Transverse colon (tissue), 4 donors: ENCODE measurements around the gene MGAT5. TPM values are rescaled to one million over a fixed set of nuclear protein-coding genes. Genes with fewer than 3 reads are reported as not detected.

Source experiments
- DNase-seq: peaks from one replicate; pipeline ENCODE4 v3.0.0-alpha.2; 2019
- H3K27ac ChIP-seq, 4 donors: fragments of 200-600 bp; sonication (generic); 2 replicates each; pipeline ENCODE4 v1.5.1; 2016 to 2018; ENCODE audit warnings: inconsistent platforms in 4 of 4
- H3K27me3 ChIP-seq: fragments of 200-600 bp; sonication (generic); 2 replicates; pipeline ENCODE4 v1.5.1; 2017; ENCODE audit warnings: inconsistent platforms
- H3K36me3 ChIP-seq, 4 donors: fragments of 200-600 bp; sonication (generic); 2 replicates each; pipeline ENCODE4 v1.5.1; 2017 to 2019; ENCODE audit warnings: inconsistent platforms in 4 of 4
- H3K4me1 ChIP-seq, 4 donors: fragments of 200-600 bp; sonication (generic); 2 replicates each; pipeline ENCODE4 v1.5.1; 2017 to 2020; ENCODE audit warnings: inconsistent platforms in 4 of 4
- H3K4me3 ChIP-seq, 4 donors: fragments of 200-600 bp; sonication (generic); 1 replicate in 1 of 4; 2 replicates in 3 of 4; pipeline versions ENCODE4 v1.5.1 to v1.6.1; 2017 to 2019; ENCODE audit warnings: inconsistent platforms in 4 of 4
- H3K9me3 ChIP-seq, 2 donors: fragments of 200-600 bp; sonication (generic); 2 replicates each; pipeline ENCODE4 v1.5.1; 2017 to 2019; ENCODE audit warnings: inconsistent platforms in 2 of 2
- EP300 ChIP-seq: sonication (generic); formaldehyde crosslinking; IDR thresholded peaks from one replicate; pipeline ENCODE4 v1.6.1; 2017; ENCODE audit warnings: antibody characterized with exemption, low read depth
- POLR2A ChIP-seq: fragments of 450-650 bp; IDR thresholded peaks from one replicate; pipeline ENCODE4 v1.6.1; 2016; ENCODE audit warnings: antibody characterized with exemption, mild to moderate bottlenecking, moderate library complexity
- POLR2AphosphoS5 ChIP-seq, 3 donors: sonication (generic); formaldehyde crosslinking; IDR thresholded peaks; one replicate each; pipeline ENCODE4 v1.6.1; 2016; ENCODE audit warnings: antibody characterized with exemption in 3 of 3
- WGBS, 2 donors: methylation state at CpG; one replicate each; pipeline ENCODE4 v1.1.5; 2018; ENCODE audit warnings: low coverage in 1 of 2; 5-methylcytosine and 5-hydroxymethylcytosine counted together
- in situ Hi-C, 4 donors: fragments of 200-750 bp; cut with MboI; loops; one replicate each; pipeline versions ENCODE4 v1.15.0 to v1.15.1; 2017; ENCODE audit warnings: low sequenced_read_pairs in 3 of 4, low pct_ligation_motif_present in 1 of 4, low pct_unique_long_range_greater_than_20kb in 1 of 4
- intact Hi-C: fragments of 100-400 bp; cut with DNase I; formaldehyde crosslinking; loops from one replicate; pipeline ENCODE4 v1.15.1; 2023; ENCODE audit warnings: low total_unique reads
- total RNA-seq, 4 donors: library from RNA; depleted of rRNA; stranded (reverse); fragments of >200 nt; gene quantifications; one replicate each; pipeline ENCODE4 v1.1.0, GENCODE V29; 2016
- TF ChIP-seq, protein P1 (sequence below), 5 experiments: fragments of 200-600 bp in 3 of 5; fragments of 450-650 bp in 2 of 5; sonication (generic) in 3 of 5; IDR thresholded peaks; 1 replicate in 2 of 5; 2 replicates in 3 of 5; pipeline ENCODE4 v1.5.1; 2016 to 2017; ENCODE audit warnings: antibody characterized with exemption in 5 of 5, inconsistent platforms in 3 of 5, mild to moderate bottlenecking in 2 of 5, moderate library complexity in 1 of 5

MGAT5 gene
- total RNA-seq, 4 donors from 2014 or later = 23.6 to 67.6 (median 55.2) TPM

DNA sequence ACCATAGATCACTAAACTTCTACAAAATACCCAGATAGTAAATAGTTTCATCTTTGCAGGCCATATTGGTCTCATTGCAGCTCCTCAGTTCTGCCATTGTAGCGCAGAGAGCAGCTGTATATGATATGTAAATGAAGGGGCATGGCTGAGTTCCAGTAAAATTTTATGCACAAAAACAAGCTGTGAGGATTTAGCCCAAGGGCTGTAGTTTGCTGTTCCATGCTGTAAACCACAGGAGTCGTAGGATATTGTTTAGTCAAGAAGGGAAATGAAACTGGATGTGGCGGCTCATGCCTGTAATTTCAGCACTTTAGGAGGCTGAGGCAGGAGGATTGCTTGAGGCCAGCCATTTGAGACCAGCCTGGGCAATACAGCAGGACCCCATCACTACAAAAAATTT, 83.0 kb downstream of the MGAT5 start:
- TF ChIP-seq POLR2A (no peak), POLR2AphosphoS5 (IDR thresholded peaks at IDR 0.05) (no peak), EP300 (no peak)
- TF ChIP-seq, protein P1, sequence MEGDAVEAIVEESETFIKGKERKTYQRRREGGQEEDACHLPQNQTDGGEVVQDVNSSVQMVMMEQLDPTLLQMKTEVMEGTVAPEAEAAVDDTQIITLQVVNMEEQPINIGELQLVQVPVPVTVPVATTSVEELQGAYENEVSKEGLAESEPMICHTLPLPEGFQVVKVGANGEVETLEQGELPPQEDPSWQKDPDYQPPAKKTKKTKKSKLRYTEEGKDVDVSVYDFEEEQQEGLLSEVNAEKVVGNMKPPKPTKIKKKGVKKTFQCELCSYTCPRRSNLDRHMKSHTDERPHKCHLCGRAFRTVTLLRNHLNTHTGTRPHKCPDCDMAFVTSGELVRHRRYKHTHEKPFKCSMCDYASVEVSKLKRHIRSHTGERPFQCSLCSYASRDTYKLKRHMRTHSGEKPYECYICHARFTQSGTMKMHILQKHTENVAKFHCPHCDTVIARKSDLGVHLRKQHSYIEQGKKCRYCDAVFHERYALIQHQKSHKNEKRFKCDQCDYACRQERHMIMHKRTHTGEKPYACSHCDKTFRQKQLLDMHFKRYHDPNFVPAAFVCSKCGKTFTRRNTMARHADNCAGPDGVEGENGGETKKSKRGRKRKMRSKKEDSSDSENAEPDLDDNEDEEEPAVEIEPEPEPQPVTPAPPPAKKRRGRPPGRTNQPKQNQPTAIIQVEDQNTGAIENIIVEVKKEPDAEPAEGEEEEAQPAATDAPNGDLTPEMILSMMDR (IDR thresholded peaks at IDR 0.05) = no peak
- 92 to 100% methylated on average over 2 to 3 of the region's 3 CpGs for WGBS, 2 donors
- no peaks in the 10 kb centered on the region for H3K9me3 ChIP-seq
- DNase-seq = no peak
- H3K27me3 ChIP-seq = no peaks in the 10 kb centered on the region
- H3K27ac ChIP-seq = no peak overlapping the region
- peaks cover 0 to 3% (median 0%) of the 10 kb centered on the region in 4 donors for H3K4me1 ChIP-seq
- intact Hi-C loops (no loop called here), in situ Hi-C loops (no loop called here)
- no peak overlapping the region for H3K4me3 ChIP-seq
- H3K36me3 ChIP-seq = peaks cover 0 to 16% (median 0%) of the 10 kb centered on the region in 4 donors

DNA sequence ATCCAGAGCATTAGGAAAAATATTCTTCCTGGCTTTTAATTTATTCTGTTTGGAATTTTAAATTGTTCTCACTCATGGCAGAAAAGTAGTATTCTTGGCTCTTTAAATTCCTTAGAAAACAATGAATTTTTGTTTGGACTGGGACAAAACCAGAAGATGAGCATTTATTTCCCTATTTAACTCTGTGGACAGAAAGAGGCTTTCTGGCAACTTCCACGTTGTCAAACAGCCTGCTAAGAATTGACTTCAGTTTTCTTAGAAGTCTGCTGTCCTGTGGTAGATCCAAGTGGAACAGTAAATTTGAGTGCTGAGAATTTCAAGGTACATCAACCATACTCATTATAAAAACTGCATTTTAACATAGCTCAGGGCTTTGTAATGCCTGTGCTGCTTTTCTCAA, 83.8 kb downstream of the MGAT5 start:
- peaks cover 0 to 3% (median 0%) of the 10 kb centered on the region in 4 donors for H3K4me1 ChIP-seq
- H3K27ac ChIP-seq = no peak overlapping the region
- H3K36me3 ChIP-seq = peaks cover 0 to 19% (median 0%) of the 10 kb centered on the region in 4 donors
- no peak for TF ChIP-seq POLR2A
- no peak for TF ChIP-seq EP300
- no peak for TF ChIP-seq POLR2AphosphoS5 (IDR thresholded peaks at IDR 0.05)
- TF ChIP-seq, protein P1 (IDR thresholded peaks at IDR 0.05) = no peak
- WGBS, 2 donors = 55 to 80% methylated on average over 1 of the region's 1 CpG
- in situ Hi-C loops = no loop called here
- no peaks in the 10 kb centered on the region for H3K27me3 ChIP-seq
- no peak for DNase-seq
- no peaks in the 10 kb centered on the region for H3K9me3 ChIP-seq
- H3K4me3 ChIP-seq = no peak overlapping the region
- intact Hi-C loops = no loop called here

DNA sequence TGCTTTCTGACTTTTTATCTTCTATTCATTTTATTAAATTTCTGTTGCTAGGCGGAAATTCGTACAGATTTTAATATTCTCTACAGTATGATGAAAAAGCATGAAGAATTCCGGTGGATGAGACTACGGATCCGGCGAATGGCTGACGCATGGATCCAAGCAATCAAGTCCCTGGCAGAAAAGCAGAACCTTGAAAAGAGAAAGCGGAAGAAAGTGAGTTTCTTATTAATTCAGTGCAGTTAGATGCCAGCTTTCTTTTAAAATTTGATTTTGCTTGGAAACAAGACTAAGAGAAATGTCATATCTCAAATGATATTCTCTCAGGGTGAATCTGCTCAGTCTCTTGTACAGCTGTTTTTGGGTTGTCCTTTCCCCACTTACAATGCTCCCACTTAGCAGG, 84.3 kb downstream of the MGAT5 start:
- Histone ChIP-seq H3K36me3 (peaks cover 0 to 19% (median 0%) of the 10 kb centered on the region in 4 donors), H3K9me3 (no peaks in the 10 kb centered on the region), H3K4me3 (no peak overlapping the region), H3K4me1 (peaks cover 0 to 3% (median 0%) of the 10 kb centered on the region in 4 donors), H3K27ac (no peak overlapping the region), H3K27me3 (no peaks in the 10 kb centered on the region)
- TF ChIP-seq EP300 (no peak), POLR2AphosphoS5 (IDR thresholded peaks at IDR 0.05) (no peak), POLR2A (no peak)
- TF ChIP-seq, protein P1 (IDR thresholded peaks at IDR 0.05) = no peak
- 86 to 93% methylated on average over 8 of the region's 8 CpGs for WGBS, 2 donors
- intact Hi-C loops (no loop called here), in situ Hi-C loops (no loop called here)
- DNase-seq = no peak

DNA sequence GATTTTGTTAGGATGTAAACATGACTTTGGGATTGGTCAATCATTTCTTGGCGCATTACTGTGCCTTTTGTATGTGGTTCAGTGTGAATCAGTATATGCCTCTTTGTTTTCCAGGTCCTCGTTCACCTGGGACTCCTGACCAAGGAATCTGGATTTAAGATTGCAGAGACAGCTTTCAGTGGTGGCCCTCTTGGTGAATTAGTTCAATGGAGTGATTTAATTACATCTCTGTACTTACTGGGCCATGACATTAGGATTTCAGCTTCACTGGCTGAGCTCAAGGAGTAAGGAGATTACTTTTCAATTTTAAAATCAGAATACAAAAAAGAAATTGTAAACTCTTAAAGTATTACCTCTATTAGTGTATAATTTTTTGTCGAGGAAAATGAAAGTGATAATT, 87.6 kb downstream of the MGAT5 start:
- no peak overlapping the region for H3K4me3 ChIP-seq
- DNase-seq = no peak
- 90 to 92% methylated on average over 3 of the region's 3 CpGs for WGBS, 2 donors
- H3K27ac ChIP-seq = no peak overlapping the region
- in situ Hi-C loops = no loop called here
- intact Hi-C loops = no loop called here
- H3K27me3 ChIP-seq = no peaks in the 10 kb centered on the region
- TF ChIP-seq, protein P1 (IDR thresholded peaks at IDR 0.05) = no peak
- TF ChIP-seq EP300 (no peak), POLR2A (no peak), POLR2AphosphoS5 (IDR thresholded peaks at IDR 0.05) (no peak)
- H3K4me1 ChIP-seq = no peaks in the 10 kb centered on the region
- no peaks in the 10 kb centered on the region for H3K9me3 ChIP-seq
- H3K36me3 ChIP-seq = peaks cover 0 to 19% (median 0%) of the 10 kb centered on the region in 4 donors
